GM21526 (cell line): Measurements from ENCODE around the gene ST6GALNAC3.
"Not testable (repeated sequence)": the region's sequence is repeated elsewhere in the genome, so short reads cannot be mapped to it uniquely, and the experiment has no call there.

Source experiments
- ATAC-seq: cut with Tn5 transposase; IDR thresholded peaks from one replicate; pipeline ENCODE4 v1.9.1; 2021; ENCODE audit warnings: moderate library complexity; ENCODE audit not compliant: unreplicated experiment, low FRiP score

The ST6GALNAC3 gene

DNA sequence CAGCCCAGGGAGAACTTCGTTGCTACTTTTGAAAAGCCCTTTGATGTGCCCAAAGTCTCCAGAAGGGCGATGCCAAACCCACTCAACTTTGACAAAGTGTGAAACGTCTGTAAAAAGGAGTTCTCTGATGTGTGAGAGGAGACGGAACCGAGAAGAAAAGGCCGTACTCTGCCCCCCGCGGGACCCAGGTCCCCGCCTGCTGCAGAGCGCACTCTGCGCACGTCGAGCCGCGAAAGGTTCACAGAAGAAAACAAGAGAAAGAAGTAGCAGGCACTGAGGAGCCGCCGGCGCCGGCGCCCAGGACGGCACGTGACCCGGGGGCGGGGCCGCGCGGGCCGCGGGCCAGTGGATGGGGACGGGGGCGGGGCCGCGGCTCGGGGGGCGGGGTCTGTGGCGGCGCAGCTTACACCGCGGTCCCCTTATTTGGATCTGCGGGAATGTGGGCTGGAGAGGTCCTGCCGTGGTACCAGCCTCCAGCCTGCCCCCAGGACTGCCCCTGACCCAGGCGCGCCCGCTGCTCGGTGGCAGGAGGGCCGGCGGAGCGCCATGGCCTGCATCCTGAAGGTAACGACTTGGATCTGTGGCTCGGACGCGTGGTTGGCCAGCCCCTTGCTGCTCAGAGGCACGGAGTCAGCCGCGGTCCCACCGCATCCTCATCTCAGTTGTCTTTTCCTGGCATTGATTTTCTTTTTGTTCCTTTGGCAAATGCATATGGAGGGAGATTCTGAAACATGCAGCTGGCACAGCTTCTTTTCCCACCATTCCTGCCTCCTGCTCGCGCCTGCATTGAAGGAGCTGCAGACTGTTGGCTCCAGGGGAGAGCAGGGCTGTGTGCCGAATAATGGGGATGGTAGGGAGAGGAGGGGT is at the start of gene ST6GALNAC3:
TSS of gene ST6GALNAC3 (plus strand) at position 426 of the 867 bp plus-strand sequence.
- peak; percentile 91 for ATAC-seq

DNA sequence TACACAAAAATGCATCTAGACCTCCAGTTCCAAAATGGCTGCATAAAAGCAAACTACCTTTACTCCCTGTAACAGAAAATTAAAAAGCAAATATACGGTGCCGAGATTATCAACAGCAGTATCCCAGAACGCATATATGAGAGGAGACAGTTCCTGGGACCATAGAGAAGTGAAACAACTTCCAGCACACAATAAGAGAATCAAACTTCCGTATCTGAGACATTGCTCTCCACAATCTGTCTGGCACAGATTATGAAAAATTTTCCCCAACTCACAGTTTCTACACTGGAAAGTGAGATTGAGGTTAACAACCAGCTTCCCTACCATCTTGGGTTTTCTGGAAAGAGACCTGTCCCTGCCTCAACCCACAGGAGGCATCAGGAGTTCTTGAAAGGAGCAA is 47.2 kb upstream of the ST6GALNAC3 start:
- ATAC-seq, result no peak

DNA sequence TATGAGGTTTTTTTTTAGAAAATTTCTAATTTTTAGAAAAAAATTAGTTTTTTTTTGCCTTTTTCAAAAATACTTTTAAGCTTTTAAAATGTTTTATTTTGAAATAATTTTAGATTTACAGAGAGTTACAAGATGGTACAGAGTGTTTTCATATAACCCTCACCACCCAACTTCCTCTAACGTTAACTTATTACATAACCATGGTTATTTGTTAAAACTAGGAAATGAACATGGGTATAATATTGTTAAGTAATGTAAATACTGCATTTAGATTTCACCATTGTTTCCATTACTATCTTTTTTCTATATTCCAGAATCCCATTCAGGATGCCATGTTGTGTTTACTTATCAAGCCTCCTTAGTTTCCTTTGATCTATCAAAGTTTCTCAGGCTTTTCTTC is 45.2 kb upstream of the ST6GALNAC3 start:
- ATAC-seq, result no peak

DNA sequence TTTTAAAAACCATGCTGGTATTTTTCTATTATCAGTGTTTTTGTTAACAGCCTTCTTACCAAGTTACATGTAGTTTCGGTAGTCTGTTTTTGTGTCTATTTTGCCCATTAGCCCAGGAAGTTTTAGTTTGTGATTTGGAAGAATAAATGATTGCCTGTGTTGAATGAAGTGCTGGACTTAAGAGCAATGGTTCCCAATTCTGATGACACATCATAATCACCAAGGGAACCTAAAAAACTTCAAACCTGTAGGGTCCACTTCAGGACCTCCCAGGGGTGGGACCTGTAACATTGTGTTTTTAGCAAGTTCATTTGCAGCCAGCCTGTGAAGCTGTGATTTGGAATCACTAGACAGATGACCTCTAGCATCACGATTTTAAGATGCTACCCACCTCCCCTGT is 43.0 kb upstream of the ST6GALNAC3 start:
- no peak for ATAC-seq

DNA sequence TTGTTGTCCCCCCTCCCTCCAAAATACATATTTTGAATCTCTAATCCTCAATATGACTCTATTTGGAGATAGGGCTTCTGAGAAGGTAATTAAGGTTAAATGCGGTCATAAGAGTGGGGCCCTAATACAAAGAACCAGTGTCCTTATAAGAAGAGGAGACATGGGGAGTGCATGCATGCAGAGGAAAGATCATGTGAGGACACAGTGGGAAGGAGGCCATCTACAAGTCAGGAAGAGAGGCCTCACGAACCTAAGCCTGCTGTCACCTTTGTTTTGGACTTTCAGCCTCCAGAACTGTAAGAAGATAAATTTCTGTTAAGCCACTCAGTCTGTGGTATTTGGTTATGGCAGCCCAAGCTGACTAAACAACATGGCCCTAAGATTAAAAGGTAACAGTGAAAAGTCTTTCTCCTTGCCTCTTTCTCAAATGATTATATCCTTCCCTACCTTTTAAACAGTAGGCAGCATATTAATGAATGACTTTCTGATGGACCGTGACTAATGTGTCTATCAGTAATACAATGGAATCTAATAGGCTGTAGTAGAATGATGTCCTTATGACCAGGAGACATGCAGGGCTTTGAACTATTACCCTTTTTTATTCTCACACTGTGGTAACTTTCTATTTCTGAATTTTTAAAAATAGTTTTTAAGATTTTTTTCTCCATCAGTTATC is 40.6 kb upstream of the ST6GALNAC3 start:
- ATAC-seq, result no peak

DNA sequence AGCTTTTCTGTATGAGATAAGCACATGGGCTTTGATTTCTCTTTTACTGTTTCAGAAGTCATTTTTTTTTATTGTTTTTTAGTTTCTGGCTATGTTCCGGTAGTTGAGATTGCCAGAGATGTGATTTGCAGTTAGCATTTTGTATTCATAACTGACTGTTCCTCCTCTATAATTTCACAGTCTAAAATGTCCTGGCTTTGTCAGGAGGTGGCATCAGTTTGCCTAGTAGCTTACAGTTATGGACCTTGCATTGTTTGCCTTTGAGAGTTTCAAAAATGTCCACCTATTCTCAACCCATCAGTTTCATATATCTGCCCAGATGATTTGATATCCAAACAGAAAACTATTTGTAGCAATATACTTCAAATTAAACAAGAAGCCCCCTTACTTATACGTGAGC is 39.5 kb upstream of the ST6GALNAC3 start:
- ATAC-seq, result no peak

DNA sequence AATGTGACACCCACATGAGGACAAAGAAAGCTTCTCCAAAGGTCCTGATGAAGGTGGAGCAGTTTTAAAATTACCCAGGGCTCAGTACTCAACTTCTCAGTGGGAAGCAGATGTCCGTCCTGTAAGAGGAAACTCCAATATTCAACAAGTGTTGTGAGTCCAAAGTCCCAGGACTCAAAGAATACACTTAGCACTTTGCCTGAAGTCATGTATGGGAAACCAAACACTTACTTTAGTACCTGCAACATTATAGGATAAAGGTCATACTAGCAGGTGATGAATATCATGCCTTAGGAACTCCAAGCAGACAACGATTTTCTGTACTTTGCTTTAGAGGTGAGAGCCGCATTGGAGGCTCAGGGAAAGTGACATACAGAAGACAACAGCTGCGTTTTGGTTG is 37.2 kb upstream of the ST6GALNAC3 start:
- no peak for ATAC-seq

DNA sequence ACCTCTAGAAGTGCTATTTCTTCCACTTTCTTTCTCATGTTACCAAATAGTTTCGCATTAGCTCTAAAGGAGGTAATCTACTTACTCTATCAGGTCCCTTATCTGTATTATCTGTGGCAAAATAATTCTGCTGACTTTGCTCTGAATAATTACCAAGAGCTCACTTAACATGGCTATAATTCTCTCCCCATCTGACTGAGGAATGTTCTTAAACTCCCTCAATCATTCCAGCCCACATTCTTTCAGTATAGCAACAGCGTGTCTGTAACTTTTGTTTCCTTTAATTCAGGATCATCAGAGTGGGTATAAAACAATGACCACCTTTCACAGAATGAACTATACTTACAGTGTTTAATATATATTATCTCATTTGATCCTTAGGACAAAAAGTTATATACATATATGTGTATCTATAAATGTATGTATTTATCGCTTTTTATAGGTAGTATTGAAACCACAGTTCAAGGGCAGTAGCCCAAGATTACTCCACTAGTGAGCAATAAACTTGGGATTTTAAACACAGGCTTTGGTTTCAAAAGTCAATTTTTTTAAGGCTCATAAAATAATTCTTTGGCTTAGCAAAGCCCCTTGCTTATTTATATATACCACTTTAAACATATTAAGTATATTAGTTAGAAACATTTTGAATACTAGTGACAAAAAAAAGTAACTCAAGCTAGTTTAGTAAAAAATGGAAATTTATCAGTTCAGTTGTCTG is 36.1 kb upstream of the ST6GALNAC3 start:
- ATAC-seq, result no peak

DNA sequence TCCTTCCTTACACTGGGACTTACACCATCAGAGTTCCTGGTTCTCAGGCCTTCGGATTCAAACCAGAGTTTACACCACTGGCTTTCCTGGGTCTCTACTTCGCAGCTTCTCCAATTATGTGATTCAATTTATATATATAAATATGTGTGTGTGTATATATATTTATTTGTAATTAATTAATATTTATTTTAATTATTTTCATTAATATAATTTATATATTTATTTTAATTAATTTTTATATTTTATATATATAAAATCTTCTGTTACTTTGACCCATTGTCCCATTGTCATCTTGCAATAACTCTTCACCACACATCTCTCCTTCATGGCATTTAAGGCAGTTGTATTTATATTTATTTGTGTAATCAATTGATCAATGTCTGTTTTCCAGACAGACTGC is 28.4 kb upstream of the ST6GALNAC3 start:
- ATAC-seq, result no peak

DNA sequence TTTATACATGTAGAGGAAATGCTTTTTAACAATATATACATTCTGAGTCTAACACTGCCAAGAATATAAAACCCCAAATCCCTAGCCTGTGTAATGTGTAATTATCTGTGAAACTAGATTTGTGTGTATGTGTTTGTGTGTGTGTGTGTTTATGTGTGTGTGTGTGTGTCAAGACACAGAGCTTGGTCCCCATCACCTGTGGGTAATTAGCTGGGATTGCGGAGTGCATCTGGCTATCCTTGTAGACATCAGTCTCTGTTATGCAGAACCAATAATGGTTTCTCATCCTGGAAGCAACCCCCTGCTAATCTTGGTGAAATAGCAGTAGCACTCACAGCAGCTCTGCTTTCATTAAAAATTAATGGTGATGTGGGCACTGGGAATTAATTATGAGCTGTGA is 26.3 kb upstream of the ST6GALNAC3 start:
- no peak for ATAC-seq

DNA sequence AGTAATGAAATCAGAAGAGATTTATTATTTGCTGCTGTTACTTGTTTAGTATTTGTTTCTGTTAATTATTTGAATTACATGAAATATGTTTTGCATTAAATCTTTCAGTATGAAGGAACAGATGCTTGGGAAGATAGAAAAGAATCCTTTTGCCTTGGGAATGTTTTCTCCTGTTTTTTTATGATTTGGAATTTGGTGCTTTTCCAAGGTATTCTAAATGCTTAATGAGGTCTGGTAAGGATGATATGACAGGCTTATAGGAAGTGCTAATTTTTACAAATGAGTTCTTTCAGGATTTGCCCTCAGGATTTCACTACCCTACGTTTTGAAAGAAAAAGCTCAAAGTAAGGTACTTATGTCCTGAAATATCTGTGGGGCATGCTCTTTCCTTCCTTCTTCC is 25.6 kb upstream of the ST6GALNAC3 start:
- no peak for ATAC-seq

DNA sequence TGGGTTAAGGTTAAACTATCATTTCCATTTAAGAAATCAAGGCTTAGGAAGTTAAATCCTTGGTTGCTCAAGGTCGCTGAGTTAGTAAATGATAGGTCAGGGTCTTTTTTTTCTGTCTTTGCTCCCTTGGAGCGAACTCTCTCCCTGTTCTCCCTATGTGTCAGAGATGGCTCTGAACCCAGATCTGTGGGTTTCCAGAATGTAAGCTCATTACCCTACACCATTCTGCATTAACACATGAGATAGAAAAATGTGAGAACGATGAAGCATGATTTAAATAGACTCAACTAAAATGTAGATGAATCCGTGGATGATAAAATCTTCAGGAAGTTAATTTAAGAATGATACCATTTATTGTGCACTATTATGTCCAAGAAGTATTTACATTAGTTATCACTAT is 25.0 kb upstream of the ST6GALNAC3 start:
- no peak for ATAC-seq

DNA sequence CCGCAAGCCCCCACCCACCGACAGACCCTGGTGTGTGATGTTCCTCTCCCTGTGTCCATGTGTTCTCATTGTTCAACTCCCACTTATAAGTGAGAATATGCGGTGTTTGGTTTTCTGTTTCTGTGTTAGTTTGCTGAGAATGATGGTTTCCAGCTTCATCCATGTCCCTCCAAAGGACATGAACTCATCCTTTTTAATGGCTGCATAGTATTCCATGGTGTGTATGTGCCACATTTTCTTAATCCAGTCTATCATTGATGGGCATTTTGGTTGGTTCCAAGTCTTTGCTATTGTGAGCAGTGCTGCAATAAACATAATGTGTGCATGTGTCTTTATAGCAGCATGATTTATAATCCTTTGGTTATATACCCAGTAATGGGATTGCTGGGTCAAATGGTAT is 24.5 kb upstream of the ST6GALNAC3 start:
- ATAC-seq, result not testable (repeated sequence)

DNA sequence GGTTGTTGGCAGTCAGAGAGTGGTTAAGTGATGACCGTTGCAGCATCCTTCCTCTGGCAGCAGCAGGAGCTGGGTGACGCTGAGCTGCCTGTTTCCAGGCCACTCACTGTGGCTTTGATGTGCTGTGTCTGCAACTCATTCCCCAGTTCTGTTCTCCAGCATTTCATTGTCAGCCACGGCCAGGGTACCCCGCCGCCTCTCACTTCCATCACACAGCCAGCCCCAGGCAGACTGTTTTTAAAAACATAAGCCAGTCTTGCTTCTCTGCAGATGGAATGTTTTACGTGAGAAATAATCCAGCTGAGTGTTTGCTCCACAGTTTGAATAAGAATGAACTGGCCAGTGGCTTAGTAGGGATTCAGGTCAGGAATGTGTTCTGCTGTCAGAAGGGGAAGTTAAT is 21.5 kb upstream of the ST6GALNAC3 start:
- no peak for ATAC-seq

DNA sequence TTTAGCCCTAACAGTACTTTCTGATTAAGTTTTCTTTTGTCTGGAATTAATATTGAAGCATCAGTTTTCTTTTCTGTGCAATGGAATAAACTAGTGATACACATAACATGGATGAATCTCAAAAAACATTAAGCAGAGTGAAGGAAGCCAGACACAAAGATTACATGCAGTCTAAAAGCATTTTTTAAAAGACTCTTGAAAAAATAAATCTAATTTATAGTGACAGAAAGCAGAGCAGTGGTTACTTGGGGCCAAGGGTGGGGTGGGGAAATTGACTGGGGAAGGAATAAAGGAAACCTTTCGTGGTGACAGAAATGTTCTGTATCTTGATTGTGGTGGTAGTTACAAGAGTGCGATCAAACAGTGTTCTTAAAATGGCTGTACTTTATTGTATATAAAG is 20.2 kb upstream of the ST6GALNAC3 start:
- ATAC-seq, result no peak

DNA sequence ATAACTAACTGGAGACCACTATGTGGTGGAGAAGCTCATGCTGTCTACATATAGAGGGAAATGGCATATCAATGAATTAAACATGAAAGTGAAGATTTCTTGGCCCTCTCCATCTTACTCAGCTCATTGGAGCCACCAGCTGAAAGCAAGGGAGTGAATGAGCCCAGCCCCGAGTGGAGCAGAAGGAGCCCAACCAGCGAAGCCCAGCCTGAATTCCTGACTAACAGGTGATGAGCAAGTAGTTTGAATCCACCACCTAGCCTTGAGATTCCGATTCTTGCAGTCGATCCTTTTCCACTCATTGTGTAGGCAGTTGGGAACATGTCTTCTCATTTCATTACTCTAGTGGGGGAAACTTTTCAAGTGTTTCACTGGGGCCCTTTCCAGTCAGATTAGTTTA is 18.6 kb upstream of the ST6GALNAC3 start:
- no peak for ATAC-seq

DNA sequence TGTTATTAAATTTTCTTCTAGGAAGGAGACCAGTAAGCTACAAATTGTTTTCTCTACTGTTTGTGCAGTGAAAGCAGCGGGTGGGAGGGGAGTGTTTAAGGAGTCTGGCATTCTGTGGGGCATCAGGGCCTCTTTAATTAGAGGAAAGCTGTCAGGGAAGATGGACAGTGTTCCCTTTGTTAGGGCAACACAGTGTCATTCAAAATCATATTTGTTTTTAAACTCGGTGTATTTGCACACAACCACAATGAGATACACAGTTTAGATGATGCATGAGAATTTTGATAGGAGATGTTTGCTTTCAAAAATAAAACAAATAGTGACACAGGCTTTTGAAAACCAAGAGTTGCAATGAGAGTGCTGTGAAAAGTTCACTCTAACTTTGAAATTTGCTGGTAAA is 15.1 kb upstream of the ST6GALNAC3 start:
- ATAC-seq, result no peak

DNA sequence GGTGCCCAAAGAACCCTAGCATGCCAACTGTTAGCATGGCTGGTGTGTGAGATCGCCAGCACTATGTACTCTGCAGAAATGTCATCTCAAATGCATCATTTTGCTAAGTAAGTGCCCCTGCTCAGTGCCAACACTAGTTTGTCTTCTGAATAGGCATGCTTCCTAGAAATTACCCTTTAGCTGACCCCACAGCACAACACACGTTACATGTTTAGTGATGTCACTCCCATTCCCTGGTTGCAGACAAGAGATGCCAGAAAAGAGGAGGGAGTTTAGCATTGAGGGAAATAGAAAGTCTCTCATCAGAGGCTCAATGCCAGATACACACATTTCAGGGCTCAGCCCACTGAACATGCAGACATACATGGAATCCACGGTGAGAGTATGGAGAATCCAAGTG is 9.3 kb upstream of the ST6GALNAC3 start:
- ATAC-seq, result no peak

DNA sequence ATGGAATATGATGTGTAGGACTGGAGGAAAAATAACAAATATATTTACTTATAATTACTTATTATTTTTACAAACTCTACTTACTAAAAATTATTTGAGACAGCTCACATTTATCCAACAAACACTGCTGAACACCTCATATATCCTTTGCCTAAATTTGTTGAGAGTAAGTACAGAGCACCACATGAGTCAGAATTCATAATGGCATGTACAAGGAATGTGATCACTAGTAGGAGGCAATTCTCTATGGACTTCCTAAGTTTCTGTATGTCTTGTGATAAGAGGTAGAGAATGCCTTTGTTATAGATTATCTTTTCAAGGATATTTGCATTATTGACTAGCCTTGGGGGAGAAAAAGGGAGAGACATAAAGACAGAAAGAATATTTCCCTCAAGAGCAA is 8.2 kb upstream of the ST6GALNAC3 start:
- ATAC-seq, result no peak

DNA sequence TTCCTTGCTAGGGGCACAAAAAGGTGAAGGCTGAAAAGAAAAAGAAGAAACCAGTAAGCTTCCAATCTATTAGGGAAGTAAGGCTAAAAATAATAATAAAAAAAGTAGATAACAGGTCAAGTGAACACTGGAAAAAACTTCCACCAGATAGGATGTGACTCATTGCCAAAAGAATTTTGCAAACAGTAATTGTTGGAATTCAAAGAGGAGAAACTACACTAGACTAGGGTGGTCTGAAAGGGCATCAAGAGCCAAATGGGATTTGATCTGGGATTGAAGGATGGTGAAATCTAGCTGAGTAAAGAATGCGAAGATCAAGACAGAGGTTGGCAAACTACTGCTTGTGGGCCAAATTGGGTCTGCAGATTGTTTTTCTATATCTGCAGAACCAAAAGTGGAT is 6.0 kb upstream of the ST6GALNAC3 start:
- no peak for ATAC-seq

DNA sequence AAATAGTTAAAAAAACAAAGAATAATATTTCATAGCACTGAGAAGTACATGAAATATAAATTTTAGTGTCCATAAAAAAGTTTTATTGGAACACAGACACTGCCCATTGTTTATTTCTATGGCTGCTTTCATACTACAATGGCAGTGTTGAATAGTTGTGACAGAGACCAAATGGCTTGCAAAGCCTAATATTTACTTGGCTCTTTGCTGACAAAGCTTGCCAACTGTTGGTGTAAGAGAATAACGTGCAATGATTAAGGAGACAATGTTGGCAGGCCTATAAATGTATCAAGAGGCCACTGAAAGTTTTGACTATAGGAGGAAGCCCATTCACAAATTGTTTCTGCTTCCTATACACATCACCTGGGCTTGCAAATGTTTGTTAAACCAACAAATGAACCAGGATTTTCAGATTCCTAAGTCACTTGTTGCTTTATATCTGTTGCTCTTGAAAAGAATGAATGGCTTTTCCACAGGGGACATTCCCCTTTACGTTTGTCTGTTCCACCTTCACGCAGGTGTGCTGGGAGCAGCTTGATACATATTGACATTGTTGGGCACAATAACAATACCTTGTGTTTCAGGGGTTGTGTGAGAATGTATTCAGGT is 5.5 kb upstream of the ST6GALNAC3 start:
- no peak for ATAC-seq
